HepG2 (cell line): ENCODE data around the gene TLR2. TPM values are rescaled to one million over a fixed set of nuclear protein-coding genes. Genes with fewer than 3 reads are reported as not detected.

Experiments
- ATAC-seq: fragments of 200-7000 bp; cut with Tn5 transposase; 3 replicates; pipeline ENCODE4 v1.9.1; 2020; ENCODE audit warnings: mild to moderate bottlenecking, moderate library complexity
- BruUV-seq: library from RNA; stranded (reverse); fragments of 400-500 nt; replicated peaks from 2 replicates; lab custom pipeline; 2021; lab: Mats Ljungman, UMichigan
- CTCF ChIA-PET: fragments of 300-600 bp; formaldehyde crosslinking; extraction: SDS; loops from one replicate; lab custom pipeline; 2021; ENCODE audit warnings: low total read pairs, inconsistent platforms, low intra/inter-chr PET ratio; lab: Yijun Ruan, JAX
- POLR2A ChIA-PET: fragments of 350-600 bp; sonication (Branson Sonifier 250); formaldehyde crosslinking; loops from one replicate; lab custom pipeline; 2020; ENCODE audit warnings: antibody characterized with exemption, inconsistent platforms; lab: Yijun Ruan, JAX
- DNase-seq: peaks from one replicate; pipeline ENCODE4 v3.0.0-alpha.2; 2015; ENCODE audit warnings: low spot score
- FAIRE-seq: peaks from 3 replicates; lab custom pipeline; 2011; peaks lifted over from hg19 to GRCh38; lab: Jason Lieb, UNC
- H2AFZ ChIP-seq: one replicate; pipeline ENCODE4 v1.6.1; 2011; ENCODE audit warnings: low read length, inconsistent platforms
- H3K27ac ChIP-seq: fragments of 300-600 bp; 3 replicates; pipeline ENCODE4 v1.8.0; 2011; ENCODE audit warnings: mixed run types, mild to moderate bottlenecking, mixed read lengths, low read length, inconsistent platforms; ENCODE audit not compliant: insufficient read depth; ENCODE audit errors: extremely low read length
- H3K27me3 ChIP-seq, 2 experiments: fragments of 200-600 bp in 1 of 2; 2 replicates in 1 of 2; 3 replicates in 1 of 2; pipeline versions ENCODE4 v1.6.0 to v1.8.0; 2011; ENCODE audit warnings: low read length in 2 of 2, mild to moderate bottlenecking in 2 of 2, moderate library complexity in 2 of 2, inconsistent platforms in 1 of 2; ENCODE audit not compliant: insufficient read depth in 2 of 2, control insufficient read depth in 1 of 2
- H3K36me3 ChIP-seq, 2 experiments: fragments of 200-600 bp in 1 of 2; replicated peaks in 1 of 2; 2 replicates in 1 of 2; 3 replicates in 1 of 2; pipeline versions ENCODE4 v1.5.1 to v1.8.0; 2011; ENCODE audit warnings: low read length in 2 of 2, inconsistent platforms in 1 of 2; ENCODE audit not compliant: insufficient read depth in 2 of 2, control insufficient read depth in 1 of 2
- H3K4me1 ChIP-seq: 2 replicates; pipeline ENCODE4 v1.5.1; 2012; ENCODE audit warnings: low read length, inconsistent platforms; ENCODE audit not compliant: insufficient read depth
- H3K4me2 ChIP-seq: 2 replicates; pipeline ENCODE4 v1.6.0; 2011; ENCODE audit warnings: low read depth, low read length, inconsistent platforms
- H3K4me3 ChIP-seq, 3 experiments: fragments of 200-600 bp in 1 of 3; sonication (generic), shearing (Covaris generic) in 1 of 3; replicated peaks in 1 of 3; 2 replicates each; pipeline ENCODE4 v1.5.1; 2011 to 2016; ENCODE audit warnings: low read length in 3 of 3, inconsistent platforms in 2 of 3, low read depth in 2 of 3, mild to moderate bottlenecking in 2 of 3, control low read depth in 1 of 3, mixed read lengths in 1 of 3; ENCODE audit not compliant: insufficient read depth in 1 of 3
- H3K79me2 ChIP-seq: one replicate; pipeline ENCODE4 v1.6.1; 2011; ENCODE audit warnings: low read length, inconsistent platforms; ENCODE audit not compliant: insufficient read depth
- H3K9ac ChIP-seq: 2 replicates; pipeline ENCODE4 v1.6.0; 2011; ENCODE audit warnings: mild to moderate bottlenecking, low read depth, low read length, inconsistent platforms; ENCODE audit not compliant: insufficient read depth
- H3K9me3 ChIP-seq: 2 replicates; pipeline ENCODE4 v1.5.1; 2012; ENCODE audit warnings: mild to moderate bottlenecking, low read length
- H4K20me1 ChIP-seq: 2 replicates; pipeline ENCODE4 v1.6.0; 2011; ENCODE audit warnings: inconsistent platforms, mild to moderate bottlenecking, low read length, moderate library complexity; ENCODE audit not compliant: insufficient read depth
- BRD4 ChIP-seq: sonication (generic); formaldehyde crosslinking; IDR thresholded peaks from 2 replicates; pipeline ENCODE4 v1.4.0; 2020; ENCODE audit warnings: missing genetic modification reagents
- MZF1 ChIP-seq: sonication (generic); formaldehyde crosslinking; IDR thresholded peaks from 2 replicates; pipeline ENCODE4 v1.8.1; 2023; ENCODE audit warnings: mild to moderate bottlenecking, missing genetic modification reagents, borderline replicate concordance
- NRL ChIP-seq: sonication (generic); formaldehyde crosslinking; IDR thresholded peaks from 2 replicates; pipeline ENCODE4 v1.5.0; 2020; ENCODE audit warnings: missing genetic modification reagents, mild to moderate bottlenecking, moderate library complexity, borderline replicate concordance
- WGBS: methylation state at CpG from one replicate; pipeline ENCODE4 v1.1.6; 2017; ENCODE audit warnings: low lambda C conversion rate; 5-methylcytosine and 5-hydroxymethylcytosine counted together
- in situ Hi-C: cut with HindIII; loops from 2 replicates; pipeline ENCODE4 v1.10.0; 2017; ENCODE audit warnings: low pct_unique_long_range_greater_than_20kb; ENCODE audit not compliant: extremely low pct_ligation_motif_present
- intact Hi-C: fragments of 100-400 bp; cut with micrococcal nuclease; formaldehyde crosslinking; loops from one replicate; pipeline ENCODE4 v1.10.0; 2022; ENCODE audit not compliant: unreplicated experiment
- polyA plus RNA-seq, 8 experiments: library from polyadenylated mRNA; depleted of rRNA in 3 of 8; stranded (reverse) in 7 of 8; unstranded in 1 of 8; fragments of >200 nt; fragmentation: Illumina TruSeq in 4 of 8; extraction: Trizol in 4 of 8; gene quantifications; 2 replicates each; pipeline versions ENCODE4 v1.2.1 to v1.2.3, GENCODE V29; 2011 to 2016; ENCODE audit warnings: low read depth in 4 of 8, missing spikeins in 1 of 8, mixed read lengths in 1 of 8; ENCODE audit not compliant: insufficient read depth in 1 of 8
- total RNA-seq, 5 experiments: library from RNA; depleted of rRNA; stranded (reverse); fragments of >200 nt; fragmentation: Illumina TruSeq; extraction: Trizol; gene quantifications; 2 replicates each; pipeline ENCODE4 v1.2.3, GENCODE V29; 2016; ENCODE audit warnings: low read depth in 1 of 5
- TF ChIP-seq, protein P1 (sequence below): sonication (generic); formaldehyde crosslinking; conservative IDR thresholded peaks from 2 replicates; pipeline ENCODE4 v1.4.0; 2020; ENCODE audit warnings: missing genetic modification reagents
- TF ChIP-seq, protein P2 (sequence below): fragments of 450-650 bp; IDR thresholded peaks from 2 replicates; pipeline ENCODE4 v1.6.1; 2017; ENCODE audit warnings: mild to moderate bottlenecking

Gene TLR2
- total and polyA plus RNA-seq, 2 of the 13 experiments (the other 11 are each of a cell fraction or from before 2014, with no cell fraction given) = 0.63 to 0.73 TPM

DNA sequence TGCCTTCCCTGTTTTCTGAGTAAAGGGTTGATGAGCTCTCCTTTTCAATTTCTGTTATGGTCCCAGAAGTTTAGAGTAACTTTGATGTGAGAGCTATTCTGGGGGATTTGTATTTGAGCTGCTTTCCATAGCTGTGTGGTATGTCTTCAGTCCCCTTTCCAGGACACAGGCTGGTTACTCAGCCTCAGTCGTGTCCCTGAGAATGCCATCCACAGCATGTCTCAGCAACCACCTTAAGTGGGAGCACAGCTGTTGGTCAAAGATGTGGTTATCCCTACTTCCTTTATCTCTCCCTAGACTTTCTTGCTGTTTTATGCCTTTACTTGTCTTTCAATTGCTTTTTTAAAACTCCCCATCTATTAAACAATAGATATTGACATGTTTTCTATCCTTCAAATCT is 38.0 kb downstream of the TLR2 start:
- H3K9ac ChIP-seq = no peak overlapping the region
- 10% methylated on average over 1 of the region's 1 CpG for WGBS
- ATAC-seq = no peak
- intact Hi-C loops = no loop called here
- no peaks in the 10 kb centered on the region for H3K9me3 ChIP-seq
- no peak overlapping the region for H3K27ac ChIP-seq
- no peak overlapping the region for H3K4me3 ChIP-seq
- no peaks in the 10 kb centered on the region for H4K20me1 ChIP-seq
- ChIA-PET POLR2A (no interaction called here), CTCF (no interaction called here)
- no peak overlapping the region for H2AFZ ChIP-seq
- no peaks in the 10 kb centered on the region for H3K79me2 ChIP-seq
- H3K4me1 ChIP-seq = no peaks in the 10 kb centered on the region
- FAIRE-seq = no peak
- TF ChIP-seq BRD4 (no peak), NRL (CRISPR knock-in tag) (no peak), MZF1 (CRISPR knock-in tag) (no peak)
- TF ChIP-seq, protein P1, sequence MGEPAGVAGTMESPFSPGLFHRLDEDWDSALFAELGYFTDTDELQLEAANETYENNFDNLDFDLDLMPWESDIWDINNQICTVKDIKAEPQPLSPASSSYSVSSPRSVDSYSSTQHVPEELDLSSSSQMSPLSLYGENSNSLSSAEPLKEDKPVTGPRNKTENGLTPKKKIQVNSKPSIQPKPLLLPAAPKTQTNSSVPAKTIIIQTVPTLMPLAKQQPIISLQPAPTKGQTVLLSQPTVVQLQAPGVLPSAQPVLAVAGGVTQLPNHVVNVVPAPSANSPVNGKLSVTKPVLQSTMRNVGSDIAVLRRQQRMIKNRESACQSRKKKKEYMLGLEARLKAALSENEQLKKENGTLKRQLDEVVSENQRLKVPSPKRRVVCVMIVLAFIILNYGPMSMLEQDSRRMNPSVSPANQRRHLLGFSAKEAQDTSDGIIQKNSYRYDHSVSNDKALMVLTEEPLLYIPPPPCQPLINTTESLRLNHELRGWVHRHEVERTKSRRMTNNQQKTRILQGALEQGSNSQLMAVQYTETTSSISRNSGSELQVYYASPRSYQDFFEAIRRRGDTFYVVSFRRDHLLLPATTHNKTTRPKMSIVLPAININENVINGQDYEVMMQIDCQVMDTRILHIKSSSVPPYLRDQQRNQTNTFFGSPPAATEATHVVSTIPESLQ (CRISPR knock-in tag) = no peak
- TF ChIP-seq, protein P2, sequence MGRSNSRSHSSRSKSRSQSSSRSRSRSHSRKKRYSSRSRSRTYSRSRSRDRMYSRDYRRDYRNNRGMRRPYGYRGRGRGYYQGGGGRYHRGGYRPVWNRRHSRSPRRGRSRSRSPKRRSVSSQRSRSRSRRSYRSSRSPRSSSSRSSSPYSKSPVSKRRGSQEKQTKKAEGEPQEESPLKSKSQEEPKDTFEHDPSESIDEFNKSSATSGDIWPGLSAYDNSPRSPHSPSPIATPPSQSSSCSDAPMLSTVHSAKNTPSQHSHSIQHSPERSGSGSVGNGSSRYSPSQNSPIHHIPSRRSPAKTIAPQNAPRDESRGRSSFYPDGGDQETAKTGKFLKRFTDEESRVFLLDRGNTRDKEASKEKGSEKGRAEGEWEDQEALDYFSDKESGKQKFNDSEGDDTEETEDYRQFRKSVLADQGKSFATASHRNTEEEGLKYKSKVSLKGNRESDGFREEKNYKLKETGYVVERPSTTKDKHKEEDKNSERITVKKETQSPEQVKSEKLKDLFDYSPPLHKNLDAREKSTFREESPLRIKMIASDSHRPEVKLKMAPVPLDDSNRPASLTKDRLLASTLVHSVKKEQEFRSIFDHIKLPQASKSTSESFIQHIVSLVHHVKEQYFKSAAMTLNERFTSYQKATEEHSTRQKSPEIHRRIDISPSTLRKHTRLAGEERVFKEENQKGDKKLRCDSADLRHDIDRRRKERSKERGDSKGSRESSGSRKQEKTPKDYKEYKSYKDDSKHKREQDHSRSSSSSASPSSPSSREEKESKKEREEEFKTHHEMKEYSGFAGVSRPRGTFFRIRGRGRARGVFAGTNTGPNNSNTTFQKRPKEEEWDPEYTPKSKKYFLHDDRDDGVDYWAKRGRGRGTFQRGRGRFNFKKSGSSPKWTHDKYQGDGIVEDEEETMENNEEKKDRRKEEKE = no peak
- no peak for DNase-seq
- no TSS peak for BruUV-seq
- H3K36me3 ChIP-seq = no peaks in the 10 kb centered on the region
- no peaks in the 10 kb centered on the region for H3K27me3 ChIP-seq
- no peak overlapping the region for H3K4me2 ChIP-seq
- in situ Hi-C loops = no loop called here
